Right kidney (tissue), 1 donor: ENCODE measurements around the gene KCNQ1.

ENCODE experiments used
- DNase-seq: peaks from one replicate; pipeline ENCODE4 v3.0.0-alpha.2; 2016

The KCNQ1 gene

GRCh38 chr11:2409611-2410468 lies 35.0 kb upstream of the KCNQ1 start:
- peak; percentile 91 for DNase-seq

GRCh38 chr11:2410616-2411015 lies 34.2 kb upstream of the KCNQ1 start:
- DNase-seq = no peak

GRCh38 chr11:2411446-2412305 lies 33.1 kb upstream of the KCNQ1 start:
- DNase-seq = no peak

DNA sequence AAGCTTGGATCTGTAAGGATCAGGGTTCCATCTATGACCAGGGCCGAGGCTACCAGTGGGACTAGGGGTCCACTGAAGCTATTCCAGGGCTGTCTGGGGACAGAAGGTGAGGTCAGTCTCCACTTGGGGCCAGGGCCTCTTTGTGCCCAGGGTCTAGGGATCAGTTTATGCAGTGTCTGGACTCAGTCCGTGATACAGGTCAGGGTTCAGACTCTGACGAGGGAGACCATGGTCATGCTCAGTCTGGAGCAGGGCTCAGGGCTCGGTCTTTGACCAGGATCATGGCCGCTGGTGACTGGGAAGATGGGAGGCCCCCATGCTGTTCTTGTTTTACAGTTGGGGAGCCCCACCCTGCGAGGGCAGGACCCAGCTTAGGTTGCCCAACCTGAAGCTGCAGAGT lies 32.5 kb upstream of the KCNQ1 start:
- DNase-seq = no peak

DNA sequence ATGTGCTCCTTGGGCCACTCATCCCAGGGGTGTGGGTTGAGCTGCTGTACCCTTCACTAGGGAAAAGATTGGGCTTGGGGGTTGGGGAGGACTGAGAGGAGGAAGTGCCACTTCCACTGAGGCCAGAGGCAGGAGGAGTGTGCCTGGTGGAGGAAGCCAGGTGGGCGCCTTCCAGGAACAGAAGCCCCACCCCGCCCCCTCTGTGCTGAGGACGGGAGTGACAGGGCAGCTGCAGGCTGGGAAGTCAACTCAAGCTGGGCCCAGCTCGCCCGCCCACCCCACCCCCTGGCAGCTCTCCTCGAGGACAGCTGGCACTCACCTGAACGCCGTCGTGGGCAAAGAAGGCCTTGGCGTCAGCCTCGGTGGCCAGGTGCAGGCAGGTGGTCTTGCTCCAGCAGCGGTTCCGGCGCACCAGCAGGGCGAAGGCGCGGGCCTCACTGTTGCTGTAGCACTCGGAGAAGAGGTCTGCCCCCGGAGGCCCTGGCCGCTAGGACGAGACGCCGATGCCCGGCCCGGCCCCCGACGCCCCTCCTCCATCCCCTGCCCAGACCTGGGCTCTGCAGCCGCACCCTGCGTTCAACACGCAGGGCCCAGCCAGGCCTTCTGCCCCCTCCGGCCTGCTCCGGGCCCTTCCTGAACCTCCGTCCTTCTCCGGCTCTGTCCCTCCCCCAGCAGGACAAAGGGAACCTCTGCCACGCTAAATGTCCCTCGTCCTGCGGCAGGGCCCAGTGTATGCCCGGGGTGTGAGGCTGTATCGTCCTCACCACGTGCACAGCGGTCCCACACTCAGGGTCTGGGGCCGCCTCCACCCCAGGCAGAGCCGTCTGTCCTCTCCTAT lies 30.8 kb upstream of the KCNQ1 start:
- no peak for DNase-seq

DNA sequence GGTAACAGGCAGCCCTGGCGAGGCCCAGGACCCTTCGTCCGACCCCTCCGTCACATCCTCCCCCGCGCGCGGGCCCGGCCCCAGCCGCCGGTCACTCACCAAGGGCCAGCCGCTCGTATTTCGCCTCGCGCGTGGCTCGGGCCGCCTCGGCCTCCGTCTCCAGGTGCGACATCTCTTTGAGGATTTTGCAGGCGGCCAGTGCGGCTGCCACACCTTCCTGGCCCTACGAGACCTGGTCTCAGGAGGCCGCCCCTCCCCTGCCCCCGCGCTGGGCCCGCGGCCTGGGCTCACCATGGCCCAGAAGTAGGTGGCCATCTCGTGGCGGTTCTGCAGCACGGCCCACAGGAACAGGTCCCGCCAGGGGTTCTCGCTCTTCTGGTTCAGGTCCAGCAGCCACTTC lies 30.2 kb upstream of the KCNQ1 start:
- no peak for DNase-seq

DNA sequence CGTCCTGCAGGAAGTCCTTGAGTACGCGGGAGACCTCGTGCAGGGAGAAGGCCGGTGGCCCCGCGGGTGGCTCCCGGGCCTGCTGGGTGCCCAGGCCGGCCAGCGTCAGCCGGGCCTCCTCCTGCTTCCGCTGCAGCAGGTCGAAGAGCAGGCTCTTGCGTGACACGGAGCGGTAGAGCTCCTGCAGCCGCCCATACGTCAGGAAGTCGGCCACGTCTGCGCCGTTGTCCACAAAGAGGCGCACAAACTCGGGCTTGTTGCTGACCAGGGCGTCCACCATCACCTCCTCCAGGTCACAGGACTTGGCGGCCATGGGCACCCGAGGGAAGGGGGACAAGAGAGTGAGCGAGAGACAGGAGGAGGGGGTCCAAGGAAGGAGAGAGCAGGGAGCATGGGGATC lies 29.6 kb upstream of the KCNQ1 start:
- no peak for DNase-seq

- DNase-seq = no peak
Observed at GRCh38 chr11:2415601-2416380, 29.0 kb upstream of the KCNQ1 start.

- DNase-seq = no peak
Observed at GRCh38 chr11:2416765-2417164, 28.0 kb upstream of the KCNQ1 start.

DNA sequence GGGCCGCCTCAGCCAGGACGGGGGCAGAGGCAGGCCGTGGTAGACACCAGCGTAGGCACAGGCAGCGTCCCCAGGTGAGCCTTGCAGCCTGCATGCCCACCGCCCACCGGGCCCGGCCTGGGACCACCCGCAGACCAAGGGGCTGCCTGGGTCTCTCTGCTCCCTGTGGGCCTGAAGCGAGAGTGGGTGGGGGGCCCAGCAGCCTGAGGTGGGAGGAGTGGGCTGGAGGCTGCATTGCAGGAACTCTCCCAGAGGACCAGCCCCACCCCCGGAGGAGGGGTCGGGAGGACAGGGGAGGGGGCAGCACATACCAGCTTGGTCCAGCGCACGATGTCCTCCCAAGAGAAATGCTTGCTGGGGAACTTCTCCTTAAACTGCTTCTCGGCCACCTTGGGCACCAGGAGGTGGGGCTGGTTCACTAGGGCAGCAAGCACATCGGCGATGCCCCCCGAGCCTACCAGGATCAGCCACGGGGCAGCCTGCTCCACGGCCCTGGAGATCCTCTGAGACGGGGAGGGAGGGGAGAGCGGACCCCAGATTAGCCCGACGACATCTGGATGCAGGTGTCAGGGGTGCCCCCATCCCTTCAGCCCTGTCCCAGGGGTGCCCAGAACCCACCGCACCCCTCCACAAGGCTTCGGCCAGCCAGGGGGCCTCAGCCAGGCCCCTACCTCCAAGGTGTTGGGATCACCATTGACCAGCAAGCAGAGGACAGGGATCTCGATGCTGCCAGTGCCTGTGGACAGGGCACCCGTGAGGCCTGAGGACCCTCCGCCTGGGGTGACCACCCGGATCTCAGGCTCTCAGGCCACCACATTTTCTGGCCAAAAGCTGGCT lies 26.7 kb upstream of the KCNQ1 start:
- no peak for DNase-seq

GRCh38 chr11:2418693-2419360 lies 26.0 kb upstream of the KCNQ1 start:
- DNase-seq = no peak

DNA sequence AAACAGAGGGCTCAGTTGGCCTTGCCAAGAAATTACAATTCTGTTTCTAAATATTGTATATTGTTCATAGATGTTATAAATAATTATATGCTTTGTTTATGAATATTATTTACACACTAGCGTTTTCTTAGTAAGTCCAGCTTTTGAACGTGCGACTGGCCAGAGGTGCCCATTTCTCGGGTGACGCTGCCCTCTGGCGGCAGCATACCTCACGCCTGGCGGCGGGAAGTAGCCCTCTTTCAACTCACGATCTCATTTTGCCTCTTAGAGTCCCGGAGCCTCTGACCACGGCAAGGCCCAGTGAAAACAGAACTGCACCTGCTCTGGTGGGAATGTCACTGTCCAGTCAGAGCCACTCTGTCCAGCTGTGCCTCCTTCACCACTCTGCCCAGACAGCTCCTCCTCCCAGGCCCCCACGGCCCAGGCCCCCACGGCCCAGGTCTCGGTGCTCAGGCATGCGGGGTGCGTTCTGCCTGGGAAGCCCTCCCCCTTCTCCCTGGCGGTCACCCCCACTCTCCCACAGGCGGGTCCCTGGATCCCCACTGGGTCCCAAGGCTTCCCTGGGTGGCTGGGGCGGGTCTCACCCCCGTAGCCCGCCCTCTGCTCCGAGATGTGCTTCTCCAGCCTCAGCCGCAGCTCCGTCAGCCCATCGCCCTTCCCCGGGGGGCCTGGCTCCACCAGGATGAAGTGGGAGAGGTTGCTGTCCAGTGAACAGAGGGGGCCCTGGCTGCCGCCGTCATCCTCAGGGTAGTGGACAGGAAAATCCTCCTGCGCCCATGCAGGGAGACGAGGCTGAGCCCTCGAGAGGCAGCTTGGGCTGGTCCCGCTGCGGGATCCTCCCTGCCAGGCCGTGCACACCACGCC lies 24.9 kb upstream of the KCNQ1 start:
- DNase-seq = peak; percentile 79

DNA sequence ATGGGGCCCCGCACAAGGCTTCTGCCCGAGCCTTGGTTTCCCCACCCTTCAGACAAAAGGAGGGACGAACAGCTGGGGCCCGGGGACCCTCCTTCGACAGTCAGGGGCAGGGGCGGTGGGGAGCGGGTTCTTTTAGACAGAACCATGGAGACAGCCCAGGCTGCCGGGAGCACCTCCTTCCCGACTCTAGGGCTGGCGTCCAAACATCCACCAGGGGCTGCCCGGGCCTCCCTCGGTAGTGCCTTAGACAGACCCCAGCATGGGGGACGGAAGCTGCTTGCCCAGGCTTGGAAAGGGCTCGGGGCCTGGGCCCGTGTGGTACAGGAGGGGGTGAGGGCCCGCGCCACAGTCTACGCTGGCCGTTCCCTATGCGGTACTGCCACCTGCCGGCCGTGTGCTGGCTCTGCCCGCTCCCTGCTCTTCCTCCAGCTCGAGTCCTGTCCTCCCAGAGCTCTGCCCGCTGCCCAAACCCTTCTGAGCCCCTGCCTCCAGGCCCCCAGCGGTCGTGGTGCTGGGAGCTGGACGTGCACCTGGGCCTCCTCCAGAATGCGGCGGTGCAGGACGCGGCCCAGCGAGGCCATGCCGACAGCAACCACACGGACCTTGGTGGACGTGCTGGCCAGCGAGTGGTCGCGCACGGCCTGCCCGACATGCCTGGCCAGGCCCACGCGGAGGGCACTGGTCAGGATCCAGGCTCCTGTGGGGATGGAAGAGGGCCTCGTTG lies 24.1 kb upstream of the KCNQ1 start:
- peak; percentile 89 for DNase-seq

GRCh38 chr11:2421226-2421994 lies 23.4 kb upstream of the KCNQ1 start:
- no peak for DNase-seq

- DNase-seq = no peak
Observed at GRCh38 chr11:2421996-2422395, 22.8 kb upstream of the KCNQ1 start.

GRCh38 chr11:2422461-2423156 lies 22.2 kb upstream of the KCNQ1 start:
- DNase-seq = no peak
